Measurements from ENCODE around the gene CHID1. TPM values are rescaled to one million over a fixed set of nuclear protein-coding genes. Genes with fewer than 3 reads are reported as not detected.
A peak's percentile ranks its signal among the peaks of the same experiment; 100 is the strongest.

The CHID1 gene
- total RNA-seq, 2 experiments from 2014 or later: 60.4 to 75.3 TPM

DNA sequence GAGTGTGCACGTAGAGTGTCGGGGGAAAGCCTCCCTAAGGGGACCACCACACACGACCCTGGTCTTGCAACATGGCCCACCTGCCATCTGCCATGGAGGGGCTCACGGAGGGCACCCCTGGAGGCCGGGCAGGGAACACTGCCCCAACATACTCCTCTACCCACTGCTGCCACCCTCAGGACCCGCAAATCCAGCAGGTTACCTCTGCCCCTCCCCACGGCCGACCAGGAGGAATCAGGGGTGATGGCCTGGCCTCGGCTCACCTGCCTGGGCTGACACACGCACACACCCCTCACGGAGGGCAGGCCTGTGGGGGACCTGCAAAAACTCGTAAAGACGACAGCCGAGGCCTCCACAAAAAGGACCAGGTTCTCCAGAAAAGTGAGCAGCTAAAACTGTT lies 30.2 kb downstream of the CHID1 start:
- ATAC-seq: no peak
- no peaks in the 10 kb centered on the region for H3K4me1 Mint-ChIP-seq
- no peaks in the 10 kb centered on the region for H3K9me3 Mint-ChIP-seq (ENCODE audit: low read depth)
- no peak overlapping the region for H3K27ac Mint-ChIP-seq
- no peak for DNase-seq
- no peaks in the 10 kb centered on the region for H3K27me3 Mint-ChIP-seq
- intact Hi-C loops (cut with DNase I, micrococcal nuclease): no loop called here
- POLR2A ChIA-PET: no interaction called here
- H3K36me3 Mint-ChIP-seq (ENCODE audit: low read depth): peaks cover 33% of the 10 kb centered on the region
- H3K4me3 Mint-ChIP-seq: no peak overlapping the region
- CTCF ChIA-PET: interaction anchor here (0.5 kb wide), 1 partner anchor 127 kb away, joined by 3 read pairs; no protein-coding TSS in a partner anchor

DNA sequence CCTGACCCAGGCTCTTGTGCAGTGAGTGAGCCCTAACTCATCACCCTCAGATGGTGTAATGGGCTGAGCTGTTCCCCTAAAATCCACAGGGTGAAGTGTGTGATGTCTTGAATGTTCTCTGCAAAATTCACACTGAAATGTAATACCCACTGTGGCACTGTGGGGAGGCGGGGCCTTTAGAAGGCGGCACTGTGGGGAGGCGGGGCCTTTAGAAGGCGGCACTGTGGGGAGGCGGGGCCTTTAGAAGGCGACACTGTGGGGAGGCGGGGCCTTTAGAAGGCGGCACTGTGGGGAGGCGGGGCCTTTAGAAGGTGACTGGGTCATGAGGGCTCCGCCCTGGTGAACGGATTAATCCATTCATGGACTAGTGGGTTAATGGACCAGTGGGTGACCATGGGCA lies 33.0 kb downstream of the CHID1 start:
- Mint-ChIP-seq H3K9me3 (ENCODE audit: low read depth) (no peaks in the 10 kb centered on the region), H3K4me1 (no peaks in the 10 kb centered on the region), H3K4me3 (no peak overlapping the region), H3K36me3 (ENCODE audit: low read depth) (peaks cover 34% of the 10 kb centered on the region), H3K27ac (no peak overlapping the region), H3K27me3 (no peaks in the 10 kb centered on the region)
- intact Hi-C loops (cut with DNase I, micrococcal nuclease): no loop called here
- DNase-seq (peak; percentile 61), ATAC-seq (peak; percentile 57)
- POLR2A ChIA-PET: no interaction called here
- CTCF ChIA-PET: no interaction called here

- peaks cover 29% of the 10 kb centered on the region for H3K36me3 Mint-ChIP-seq (ENCODE audit: low read depth)
- intact Hi-C loops (cut with DNase I, micrococcal nuclease): no loop called here
- DNase-seq (no peak), ATAC-seq (no peak)
- POLR2A ChIA-PET: interaction anchor here (0.7 kb wide), 1 partner anchor 10 kb away, joined by 3 read pairs; no protein-coding TSS in a partner anchor
- H3K4me3 Mint-ChIP-seq: no peak overlapping the region
- CTCF ChIA-PET: no interaction called here
- H3K4me1 Mint-ChIP-seq: no peaks in the 10 kb centered on the region
- H3K27me3 Mint-ChIP-seq: no peaks in the 10 kb centered on the region
- no peak overlapping the region for H3K27ac Mint-ChIP-seq
- H3K9me3 Mint-ChIP-seq (ENCODE audit: low read depth): no peaks in the 10 kb centered on the region
Observed at GRCh38 chr11:876545-876944, 34.1 kb downstream of the CHID1 start.

GRCh38 chr11:875769-876301 lies 34.8 kb downstream of the CHID1 start:
- H3K27ac Mint-ChIP-seq: no peak overlapping the region
- H3K27me3 Mint-ChIP-seq: no peaks in the 10 kb centered on the region
- POLR2A ChIA-PET: interaction anchor here (0.7 kb wide), 1 partner anchor 9 kb away, joined by 3 read pairs; no protein-coding TSS in a partner anchor
- DNase-seq (no peak), ATAC-seq (no peak)
- intact Hi-C loops (cut with DNase I, micrococcal nuclease): no loop called here
- peaks cover 28% of the 10 kb centered on the region for H3K36me3 Mint-ChIP-seq (ENCODE audit: low read depth)
- no peaks in the 10 kb centered on the region for H3K4me1 Mint-ChIP-seq
- H3K4me3 Mint-ChIP-seq: no peak overlapping the region
- CTCF ChIA-PET: no interaction called here
- H3K9me3 Mint-ChIP-seq (ENCODE audit: low read depth): no peaks in the 10 kb centered on the region

DNA sequence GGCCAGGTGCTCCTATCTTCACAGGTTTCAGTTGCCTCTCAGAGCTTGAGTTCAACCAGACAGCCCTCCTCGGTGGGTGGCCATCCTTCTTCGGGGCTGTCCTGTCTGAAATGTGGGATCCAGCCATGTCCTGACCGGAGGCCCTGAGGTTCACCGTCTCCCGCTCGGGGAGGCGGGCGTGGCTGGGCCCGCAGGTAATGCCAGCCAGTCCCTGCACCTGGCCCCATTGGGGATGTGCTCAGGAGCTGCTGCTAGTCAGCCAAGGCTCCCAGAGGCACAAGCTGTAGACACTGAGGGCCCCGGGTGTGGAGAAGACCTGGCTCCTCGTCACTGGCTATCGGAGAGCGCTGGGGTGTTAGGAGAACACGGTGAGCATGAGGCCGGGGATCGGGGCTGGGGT lies 35.4 kb downstream of the CHID1 start:
- intact Hi-C loops (cut with DNase I, micrococcal nuclease): no loop called here
- H3K4me1 Mint-ChIP-seq: no peaks in the 10 kb centered on the region
- POLR2A ChIA-PET: no interaction called here
- H3K9me3 Mint-ChIP-seq (ENCODE audit: low read depth): no peaks in the 10 kb centered on the region
- ATAC-seq (no peak), DNase-seq (no peak)
- no peak overlapping the region for H3K4me3 Mint-ChIP-seq
- no peak overlapping the region for H3K27ac Mint-ChIP-seq
- H3K27me3 Mint-ChIP-seq: no peaks in the 10 kb centered on the region
- H3K36me3 Mint-ChIP-seq (ENCODE audit: low read depth): peaks cover 24% of the 10 kb centered on the region
- CTCF ChIA-PET: no interaction called here

DNA sequence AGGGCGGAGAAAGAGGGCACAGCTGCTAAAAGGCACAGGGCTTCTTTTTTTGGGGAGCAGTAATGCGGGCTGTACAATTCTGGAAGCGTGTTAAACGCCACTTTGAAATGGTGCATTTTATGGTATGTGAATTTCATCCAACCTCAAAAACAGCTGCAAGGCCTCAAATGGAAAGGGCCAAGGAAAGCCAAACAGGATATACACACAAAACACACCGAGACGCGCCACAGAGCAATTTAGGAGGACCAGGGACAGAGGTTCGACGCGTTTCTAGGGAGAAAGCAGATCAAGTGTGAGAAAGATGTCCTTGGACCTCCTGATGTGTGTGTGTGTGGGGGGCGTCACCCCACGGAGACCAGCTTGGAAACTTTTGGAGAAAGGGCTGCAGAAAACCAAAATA lies 36.9 kb downstream of the CHID1 start:
- intact Hi-C loops (cut with DNase I, micrococcal nuclease): no loop called here
- no peak for ATAC-seq
- ChIA-PET CTCF (no interaction called here), POLR2A (no interaction called here)
- no peak for DNase-seq
- Mint-ChIP-seq H3K27me3 (no peaks in the 10 kb centered on the region), H3K9me3 (ENCODE audit: low read depth) (no peaks in the 10 kb centered on the region), H3K36me3 (ENCODE audit: low read depth) (peaks cover 18% of the 10 kb centered on the region), H3K4me1 (no peaks in the 10 kb centered on the region), H3K27ac (no peak overlapping the region), H3K4me3 (no peak overlapping the region)

- POLR2A ChIA-PET: no interaction called here
- H3K4me3 Mint-ChIP-seq: no peak overlapping the region
- no peaks in the 10 kb centered on the region for H3K4me1 Mint-ChIP-seq
- CTCF ChIA-PET: no interaction called here
- DNase-seq (no peak), ATAC-seq (no peak)
- H3K9me3 Mint-ChIP-seq (ENCODE audit: low read depth): no peaks in the 10 kb centered on the region
- intact Hi-C loops (cut with DNase I, micrococcal nuclease): no loop called here
- peaks cover 16% of the 10 kb centered on the region for H3K36me3 Mint-ChIP-seq (ENCODE audit: low read depth)
- H3K27ac Mint-ChIP-seq: no peak overlapping the region
- H3K27me3 Mint-ChIP-seq: no peaks in the 10 kb centered on the region
Observed at GRCh38 chr11:872799-873198, 37.8 kb downstream of the CHID1 start.

- H3K36me3 Mint-ChIP-seq (ENCODE audit: low read depth): peaks cover 10% of the 10 kb centered on the region
- no peaks in the 10 kb centered on the region for H3K4me1 Mint-ChIP-seq
- no peak overlapping the region for H3K27ac Mint-ChIP-seq
- CTCF ChIA-PET: no interaction called here
- DNase-seq: no peak
- H3K4me3 Mint-ChIP-seq: no peak overlapping the region
- ATAC-seq: no peak
- no peaks in the 10 kb centered on the region for H3K9me3 Mint-ChIP-seq (ENCODE audit: low read depth)
- intact Hi-C loops (cut with DNase I, micrococcal nuclease): no loop called here
- POLR2A ChIA-PET: no interaction called here
- no peaks in the 10 kb centered on the region for H3K27me3 Mint-ChIP-seq
Observed at GRCh38 chr11:871472-871871, 39.1 kb downstream of the CHID1 start.

DNA sequence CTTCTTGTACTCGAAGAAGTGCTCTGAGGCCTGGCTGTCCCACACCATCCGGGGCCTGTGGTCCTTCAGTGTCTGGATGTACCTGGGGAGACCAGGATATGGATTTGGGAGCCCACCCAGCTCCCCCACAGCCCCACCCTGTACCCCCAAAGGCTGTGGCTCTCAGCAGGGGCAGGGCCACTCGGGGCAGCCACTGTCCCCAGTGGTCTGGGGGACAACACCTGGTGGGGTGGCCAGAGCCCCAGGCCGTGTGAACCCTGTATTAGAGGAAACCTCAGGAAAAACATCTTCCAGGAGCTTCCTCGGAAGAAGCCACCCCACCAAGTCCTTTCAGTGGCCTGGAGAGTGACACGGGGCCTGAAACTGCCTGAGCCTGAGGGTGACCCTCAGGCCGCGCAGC lies 40.2 kb downstream of the CHID1 start:
- H3K4me3 Mint-ChIP-seq: no peak overlapping the region
- no peak overlapping the region for H3K27ac Mint-ChIP-seq
- POLR2A ChIA-PET: no interaction called here
- CTCF ChIA-PET: interaction anchor here (0.6 kb wide), 1 partner anchor 121 kb away, joined by 3 read pairs; no protein-coding TSS in a partner anchor
- no peaks in the 10 kb centered on the region for H3K4me1 Mint-ChIP-seq
- H3K9me3 Mint-ChIP-seq (ENCODE audit: low read depth): no peaks in the 10 kb centered on the region
- no peak for DNase-seq
- ATAC-seq: no peak
- H3K27me3 Mint-ChIP-seq: no peaks in the 10 kb centered on the region
- intact Hi-C loops (cut with DNase I, micrococcal nuclease): no loop called here
- H3K36me3 Mint-ChIP-seq (ENCODE audit: low read depth): peaks cover 8% of the 10 kb centered on the region

GRCh38 chr11:870127-870413 lies 40.5 kb downstream of the CHID1 start:
- intact Hi-C loops (cut with DNase I, micrococcal nuclease): no loop called here
- no peak for DNase-seq
- Mint-ChIP-seq H3K4me1 (no peaks in the 10 kb centered on the region), H3K36me3 (ENCODE audit: low read depth) (peaks cover 8% of the 10 kb centered on the region), H3K27me3 (no peaks in the 10 kb centered on the region), H3K9me3 (ENCODE audit: low read depth) (no peaks in the 10 kb centered on the region), H3K27ac (no peak overlapping the region), H3K4me3 (no peak overlapping the region)
- ChIA-PET POLR2A (no interaction called here), CTCF (interaction anchor here (0.6 kb wide), 1 partner anchor 120 kb away, joined by 3 read pairs; no protein-coding TSS in a partner anchor)
- no peak for ATAC-seq

GRCh38 chr11:869399-870126 lies 41.0 kb downstream of the CHID1 start:
- POLR2A ChIA-PET: no interaction called here
- no peaks in the 10 kb centered on the region for H3K9me3 Mint-ChIP-seq (ENCODE audit: low read depth)

DNA sequence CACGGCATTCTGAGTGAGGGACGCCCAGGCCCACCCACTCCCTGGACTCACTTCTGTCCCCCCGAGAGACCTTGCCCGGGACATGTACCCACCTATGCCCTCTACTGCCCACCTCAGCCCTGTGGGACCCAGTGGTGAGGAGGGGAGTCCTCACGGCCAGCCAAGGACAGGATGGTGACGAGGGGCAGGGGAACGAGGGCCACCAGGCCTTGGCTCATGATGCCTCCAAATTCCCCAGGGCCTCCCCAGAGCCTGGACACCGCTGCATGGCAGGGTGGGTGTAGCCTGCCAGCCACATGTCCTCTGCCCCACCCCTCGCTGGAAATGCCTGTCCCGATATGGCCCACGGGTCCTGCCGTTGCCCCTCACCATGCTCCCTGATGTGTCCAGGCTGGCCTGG lies 41.8 kb downstream of the CHID1 start:
- ATAC-seq (no peak), DNase-seq (no peak)
- Mint-ChIP-seq H3K27ac (no peak overlapping the region), H3K36me3 (ENCODE audit: low read depth) (peaks cover 4% of the 10 kb centered on the region), H3K4me1 (no peaks in the 10 kb centered on the region), H3K4me3 (no peak overlapping the region), H3K9me3 (ENCODE audit: low read depth) (no peaks in the 10 kb centered on the region), H3K27me3 (no peaks in the 10 kb centered on the region)
- ChIA-PET POLR2A (no interaction called here), CTCF (no interaction called here)
- intact Hi-C loops (cut with DNase I, micrococcal nuclease): no loop called here

More at GRCh38 chr11:869399-870126, 41.0 kb downstream of the CHID1 start:
- CTCF ChIA-PET: interaction anchor here (0.6 kb wide), 1 partner anchor 22 kb away, joined by 3 read pairs; no protein-coding TSS in a partner anchor
- no peaks in the 10 kb centered on the region for H3K4me1 Mint-ChIP-seq
- H3K27me3 Mint-ChIP-seq: no peaks in the 10 kb centered on the region
- intact Hi-C loops (cut with DNase I, micrococcal nuclease): no loop called here
- no peak overlapping the region for H3K4me3 Mint-ChIP-seq
- H3K36me3 Mint-ChIP-seq (ENCODE audit: low read depth): peaks cover 7% of the 10 kb centered on the region
- DNase-seq (no peak), ATAC-seq (no peak)
- H3K27ac Mint-ChIP-seq: no peak overlapping the region

Measured in activated CD4-positive, alpha-beta T cell treated with anti-CD3 and anti-CD28 coated beads for 36 hours (primary cell).